AG04449 (cell line): Measurements from ENCODE around the gene STK33.

Source experiments
- CTCF ChIA-PET: fragments of 350-600 bp; formaldehyde crosslinking; extraction: SDS; loops from one replicate; lab custom pipeline; 2021; ENCODE audit warnings: antibody characterized with exemption; lab: Yijun Ruan, JAX
- POLR2A ChIA-PET: fragments of 400-600, 350-600 bp; formaldehyde crosslinking; extraction: SDS; loops from one replicate; lab custom pipeline; 2020; ENCODE audit warnings: antibody characterized with exemption, inconsistent platforms; lab: Yijun Ruan, JAX
- DNase-seq: peaks from one replicate; pipeline ENCODE4 v3.0.0-alpha.2; 2010; ENCODE audit warnings: low read depth, low spot score
- H3K4me3 ChIP-seq: 2 replicates; pipeline ENCODE4 v1.5.1; 2011; ENCODE audit warnings: low read depth, mild to moderate bottlenecking, control low read depth, low read length
- CTCF ChIP-seq: IDR thresholded peaks from one replicate; pipeline ENCODE4 v1.5.1; 2011; ENCODE audit warnings: mild to moderate bottlenecking, moderate library complexity, low read length, control low read depth, inconsistent platforms; ENCODE audit not compliant: insufficient read depth; ENCODE audit errors: missing control alignments

Gene STK33

GRCh38 chr11:8545698-8546366, 48.2 kb downstream of the STK33 start:
- H3K4me3 ChIP-seq, result no peak overlapping the region
- ChIA-PET CTCF (interaction anchor here (1.5 kb wide), 1 partner anchor 21 kb away, joined by 6 read pairs; no protein-coding TSS in a partner anchor), POLR2A (no interaction called here)
- TF ChIP-seq CTCF, result no peak
- DNase-seq, result no peak

- no peak for DNase-seq
- H3K4me3 ChIP-seq, result no peak overlapping the region
- POLR2A ChIA-PET, result no interaction called here
- TF ChIP-seq CTCF, result no peak
- CTCF ChIA-PET, result interaction anchor here (0.9 to 1.2 kb wide), 2 partner anchors 22 to 216 kb away, joined by 3 read pairs; no protein-coding TSS in a partner anchor
Observed at GRCh38 chr11:8544807-8545206, 49.2 kb downstream of the STK33 start.

GRCh38 chr11:8543278-8543677, 50.8 kb downstream of the STK33 start:
- H3K4me3 ChIP-seq, result no peak overlapping the region
- POLR2A ChIA-PET, result no interaction called here
- DNase-seq, result no peak
- TF ChIP-seq CTCF, result no peak
- CTCF ChIA-PET, result interaction anchor here (1.3 kb wide), 1 partner anchor 9 kb away, joined by 3 read pairs; no protein-coding TSS in a partner anchor

- POLR2A ChIA-PET, result no interaction called here
Observed at GRCh38 chr11:8541448-8541847, 52.6 kb downstream of the STK33 start.

GRCh38 chr11:8533332-8533731, 60.7 kb downstream of the STK33 start:
- no peak overlapping the region for H3K4me3 ChIP-seq
- no peak for DNase-seq
- ChIA-PET POLR2A (no interaction called here), CTCF (no interaction called here)
- no peak for TF ChIP-seq CTCF

More at GRCh38 chr11:8541448-8541847, 52.6 kb downstream of the STK33 start:
- no peak for TF ChIP-seq CTCF
- CTCF ChIA-PET, result interaction anchor here (1.0 kb wide), 1 partner anchor 348 kb away, joined by 4 read pairs; no protein-coding TSS in a partner anchor
- no peak for DNase-seq
- H3K4me3 ChIP-seq, result no peak overlapping the region

- CTCF ChIA-PET, result no interaction called here
- DNase-seq, result no peak
- TF ChIP-seq CTCF, result no peak
- POLR2A ChIA-PET, result no interaction called here
- H3K4me3 ChIP-seq, result no peak overlapping the region
Observed at GRCh38 chr11:8532475-8532874, 61.6 kb downstream of the STK33 start.
